ENCODE data around the gene DGKH.

DNA sequence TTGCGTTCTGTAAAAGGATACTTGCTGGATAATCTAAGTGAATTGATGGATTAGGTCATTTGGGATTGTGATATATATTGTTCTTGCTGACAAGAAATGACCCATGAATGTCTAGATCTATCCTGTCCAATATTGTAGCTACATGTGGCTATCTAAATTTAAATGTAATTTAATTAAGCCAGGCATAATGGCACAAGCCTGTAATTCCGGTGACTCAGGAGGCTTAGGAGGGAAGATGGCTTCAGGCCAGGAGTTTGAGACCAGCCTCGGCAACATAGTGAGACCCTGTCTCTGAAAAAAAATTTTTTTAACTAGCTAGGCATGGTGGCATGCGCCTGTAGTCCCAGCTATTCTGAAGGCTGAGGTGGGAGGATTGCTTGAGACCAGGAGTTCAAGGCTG is 184.2 kb downstream of the DGKH start:
- TF ChIP-seq, protein P1, sequence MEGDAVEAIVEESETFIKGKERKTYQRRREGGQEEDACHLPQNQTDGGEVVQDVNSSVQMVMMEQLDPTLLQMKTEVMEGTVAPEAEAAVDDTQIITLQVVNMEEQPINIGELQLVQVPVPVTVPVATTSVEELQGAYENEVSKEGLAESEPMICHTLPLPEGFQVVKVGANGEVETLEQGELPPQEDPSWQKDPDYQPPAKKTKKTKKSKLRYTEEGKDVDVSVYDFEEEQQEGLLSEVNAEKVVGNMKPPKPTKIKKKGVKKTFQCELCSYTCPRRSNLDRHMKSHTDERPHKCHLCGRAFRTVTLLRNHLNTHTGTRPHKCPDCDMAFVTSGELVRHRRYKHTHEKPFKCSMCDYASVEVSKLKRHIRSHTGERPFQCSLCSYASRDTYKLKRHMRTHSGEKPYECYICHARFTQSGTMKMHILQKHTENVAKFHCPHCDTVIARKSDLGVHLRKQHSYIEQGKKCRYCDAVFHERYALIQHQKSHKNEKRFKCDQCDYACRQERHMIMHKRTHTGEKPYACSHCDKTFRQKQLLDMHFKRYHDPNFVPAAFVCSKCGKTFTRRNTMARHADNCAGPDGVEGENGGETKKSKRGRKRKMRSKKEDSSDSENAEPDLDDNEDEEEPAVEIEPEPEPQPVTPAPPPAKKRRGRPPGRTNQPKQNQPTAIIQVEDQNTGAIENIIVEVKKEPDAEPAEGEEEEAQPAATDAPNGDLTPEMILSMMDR (IDR thresholded peaks at IDR 0.05): no peak
- TF ChIP-seq EZH2 (IDR thresholded peaks at IDR 0.05) (no peak), EZH2phosphoT487 (IDR thresholded peaks at IDR 0.05) (no peak)
